HEK293 (cell line): ENCODE results near the gene D2HGDH.
"Not testable (repeated sequence)": the region's sequence is repeated elsewhere in the genome, so short reads cannot be mapped to it uniquely, and the experiment has no call there.

Experiments
- CTCF ChIA-PET: fragments of 350-600 bp; formaldehyde crosslinking; extraction: SDS; loops from one replicate; lab custom pipeline; 2021; ENCODE audit warnings: antibody characterized with exemption; lab: Yijun Ruan, JAX
- POLR2A ChIA-PET: fragments of 300-600 bp; formaldehyde crosslinking; extraction: SDS; loops from one replicate; lab custom pipeline; 2020; ENCODE audit warnings: antibody characterized with exemption, inconsistent platforms; lab: Yijun Ruan, JAX
- H3K27ac ChIP-seq: fragments of 200-500 bp; sonication (Bioruptor generic); 2 replicates; pipeline ENCODE4 v1.5.1; 2014; ENCODE audit warnings: low read depth, low read length, control low read depth, inconsistent platforms; ENCODE audit errors: extremely low read depth
- H3K36me3 ChIP-seq, 2 experiments: fragments of 200-500 bp in 1 of 2; sonication (Bioruptor generic) in 1 of 2; 1 replicate in 1 of 2; 2 replicates in 1 of 2; pipeline ENCODE4 v1.5.1; 2014 to 2017; ENCODE audit warnings: inconsistent platforms in 2 of 2, low read length in 2 of 2; ENCODE audit not compliant: control insufficient read depth in 2 of 2, insufficient read depth in 1 of 2
- H3K4me1 ChIP-seq: fragments of 200-500 bp; sonication (Bioruptor generic); 2 replicates; pipeline ENCODE4 v1.5.1; 2014; ENCODE audit warnings: mild to moderate bottlenecking, low read length, inconsistent platforms; ENCODE audit not compliant: control insufficient read depth, insufficient read depth
- H3K4me3 ChIP-seq: 2 replicates; pipeline ENCODE4 v1.5.1; 2011; ENCODE audit warnings: low read depth, mild to moderate bottlenecking, control low read depth, low read length, moderate library complexity
- H3K9me3 ChIP-seq: fragments of 200-500 bp; sonication (Bioruptor generic); 2 replicates; pipeline ENCODE4 v1.5.1; 2014; ENCODE audit warnings: low read depth, low read length, inconsistent platforms; ENCODE audit not compliant: control insufficient read depth, insufficient read depth
- GLI4 ChIP-seq: fragments of 450-650 bp; formaldehyde crosslinking; IDR thresholded peaks from 2 replicates; pipeline ENCODE4 v1.5.1; 2016; ENCODE audit warnings: missing biosample characterization, missing genetic modification characterization
- OSR2 ChIP-seq: fragments of 450-650 bp; formaldehyde crosslinking; IDR thresholded peaks from 2 replicates; pipeline ENCODE4 v1.5.1; 2016; ENCODE audit warnings: missing biosample characterization, missing genetic modification characterization
- SP2 ChIP-seq: fragments of 450-650 bp; formaldehyde crosslinking; IDR thresholded peaks from 2 replicates; pipeline ENCODE4 v1.5.1; 2016; ENCODE audit warnings: missing biosample characterization, missing genetic modification characterization
- TCF7L2 ChIP-seq: IDR thresholded peaks from 2 replicates; pipeline ENCODE4 v1.6.1; 2011; ENCODE audit warnings: low read depth, mild to moderate bottlenecking, inconsistent platforms, low read length, moderate library complexity, borderline replicate concordance
- YY1 ChIP-seq: fragments of 450-650 bp; formaldehyde crosslinking; IDR thresholded peaks from 2 replicates; pipeline ENCODE4 v1.5.1; 2018; ENCODE audit warnings: missing biosample characterization, missing genetic modification characterization
- YY2 ChIP-seq: fragments of 450-650 bp; formaldehyde crosslinking; IDR thresholded peaks from 2 replicates; pipeline ENCODE4 v1.5.1; 2016; ENCODE audit warnings: missing biosample characterization, missing genetic modification characterization
- ZBTB6 ChIP-seq: fragments of 450-650 bp; formaldehyde crosslinking; IDR thresholded peaks from 2 replicates; pipeline ENCODE4 v1.5.1; 2017; ENCODE audit warnings: missing biosample characterization, missing genetic modification characterization
- ZNF16 ChIP-seq: fragments of 450-650 bp; formaldehyde crosslinking; IDR thresholded peaks from 2 replicates; pipeline ENCODE4 v1.5.1; 2016; ENCODE audit warnings: low read depth, missing biosample characterization, missing genetic modification characterization
- ZNF19 ChIP-seq: fragments of 450-650 bp; formaldehyde crosslinking; IDR thresholded peaks from 2 replicates; pipeline ENCODE4; 2016; ENCODE audit warnings: missing biosample characterization, missing genetic modification characterization, low read depth
- ZNF292 ChIP-seq: fragments of 450-650 bp; formaldehyde crosslinking; IDR thresholded peaks from 2 replicates; pipeline ENCODE4 v1.5.1; 2016; ENCODE audit warnings: low read depth, missing biosample characterization, missing genetic modification characterization, borderline replicate concordance
- ZNF423 ChIP-seq: fragments of 450-650 bp; formaldehyde crosslinking; IDR thresholded peaks from 2 replicates; pipeline ENCODE4 v1.5.1; 2016; ENCODE audit warnings: missing biosample characterization, missing genetic modification characterization
- ZNF426 ChIP-seq: fragments of 450-650 bp; formaldehyde crosslinking; IDR thresholded peaks from 2 replicates; pipeline ENCODE4 v1.5.1; 2017; ENCODE audit warnings: missing biosample characterization, missing genetic modification characterization, mild to moderate bottlenecking, inconsistent platforms, moderate library complexity
- ZNF514 ChIP-seq: fragments of 450-650 bp; formaldehyde crosslinking; IDR thresholded peaks from 2 replicates; pipeline ENCODE4 v1.5.1; 2016; ENCODE audit warnings: missing biosample characterization, missing genetic modification characterization
- ZNF664 ChIP-seq: fragments of 450-650 bp; formaldehyde crosslinking; IDR thresholded peaks from 2 replicates; pipeline ENCODE4 v1.5.1; 2016; ENCODE audit warnings: missing biosample characterization, missing genetic modification characterization
- ZNF791 ChIP-seq: fragments of 450-650 bp; formaldehyde crosslinking; IDR thresholded peaks from 2 replicates; pipeline ENCODE4 v1.5.1; 2016; ENCODE audit warnings: missing biosample characterization, missing genetic modification characterization
- ZNF830 ChIP-seq: fragments of 450-650 bp; IDR thresholded peaks from 2 replicates; pipeline ENCODE4 v1.5.0; 2018; ENCODE audit warnings: missing biosample characterization, missing genetic modification characterization, low read depth, mild to moderate bottlenecking, moderate library complexity
- ZSCAN23 ChIP-seq: fragments of 450-650 bp; formaldehyde crosslinking; IDR thresholded peaks from 2 replicates; pipeline ENCODE4 v1.5.1; 2016; ENCODE audit warnings: missing biosample characterization, missing genetic modification characterization
- ZXDB ChIP-seq: fragments of 450-650 bp; formaldehyde crosslinking; IDR thresholded peaks from 2 replicates; pipeline ENCODE4 v1.5.1; 2016; ENCODE audit warnings: missing biosample characterization, missing genetic modification characterization
- TF ChIP-seq, protein P1 (sequence below): fragments of 450-650 bp; formaldehyde crosslinking; IDR thresholded peaks from 2 replicates; pipeline ENCODE4 v1.5.1; 2017; ENCODE audit warnings: missing biosample characterization, missing genetic modification characterization
- TF ChIP-seq, protein P2 (sequence below): fragments of 450-650 bp; formaldehyde crosslinking; IDR thresholded peaks from 2 replicates; pipeline ENCODE4 v1.5.1; 2016; ENCODE audit warnings: missing biosample characterization, missing genetic modification characterization
- TF ChIP-seq, protein P3 (sequence below): fragments of 450-650 bp; IDR thresholded peaks from 2 replicates; pipeline ENCODE4 v1.5.1; 2018; ENCODE audit warnings: missing biosample characterization, mild to moderate bottlenecking, missing genetic modification characterization
- TF ChIP-seq, protein P4 (sequence below): fragments of 450-650 bp; formaldehyde crosslinking; IDR thresholded peaks from 2 replicates; pipeline ENCODE4 v1.5.1; 2017; ENCODE audit warnings: missing biosample characterization, missing genetic modification characterization

The D2HGDH gene

DNA sequence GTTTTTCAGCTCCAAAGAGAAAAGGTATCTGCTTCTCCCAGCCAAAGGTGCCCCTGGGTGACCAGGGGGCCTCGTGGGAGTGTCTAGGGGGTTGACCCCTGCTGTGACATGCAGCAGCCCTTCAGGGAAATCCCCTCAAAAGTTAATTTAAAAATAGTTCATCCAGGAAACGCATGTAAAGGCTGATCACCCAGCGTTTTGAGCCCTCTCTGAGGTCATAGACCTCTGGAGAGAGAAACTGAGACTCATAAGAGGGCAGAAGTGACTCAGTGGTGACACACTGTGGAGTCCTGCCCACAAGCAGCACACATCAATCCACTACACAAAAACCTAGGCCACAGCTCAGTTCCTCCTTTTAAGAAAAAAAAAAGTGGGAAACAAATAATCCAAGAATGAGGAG, 54.1 kb downstream of the D2HGDH start:
- H3K4me3 ChIP-seq, result no peak overlapping the region
- TF ChIP-seq ZNF830 (tag by site-specific recombination), result no peak
- no peak for TF ChIP-seq ZBTB6 (tag by site-specific recombination)
- no peak for TF ChIP-seq ZNF16 (tag by site-specific recombination)
- no peak for TF ChIP-seq ZSCAN23 (tag by site-specific recombination)
- TF ChIP-seq ZNF426 (tag by site-specific recombination), result no peak
- TF ChIP-seq, all 188 proteins: peak for 0
- no peaks in the 10 kb centered on the region for H3K9me3 ChIP-seq
- POLR2A ChIA-PET, result interaction anchor here (1.2 kb wide), 1 partner anchor 24 kb away, joined by 3 read pairs; no protein-coding TSS in a partner anchor
- no peak overlapping the region for H3K27ac ChIP-seq
- H3K4me1 ChIP-seq, result no peaks in the 10 kb centered on the region
- H3K36me3 ChIP-seq, result no peaks in the 10 kb centered on the region
- CTCF ChIA-PET, result no interaction called here

GRCh38 chr2:241791385-241791784, 57.0 kb downstream of the D2HGDH start:
- H3K9me3 ChIP-seq, H3K4me1 ChIP-seq, H3K27ac ChIP-seq, CTCF ChIA-PET, H3K36me3 ChIP-seq, POLR2A ChIA-PET, H3K4me3 ChIP-seq: not testable (repeated sequence)

- Histone ChIP-seq H3K4me3 (no peak overlapping the region), H3K4me1 (no peaks in the 10 kb centered on the region), H3K36me3 (no peaks in the 10 kb centered on the region), H3K27ac (no peak overlapping the region), H3K9me3 (no peaks in the 10 kb centered on the region)
- POLR2A ChIA-PET, result no interaction called here
- no peak for TF ChIP-seq ZNF19 (tag by site-specific recombination)
- TF ChIP-seq, protein P1, sequence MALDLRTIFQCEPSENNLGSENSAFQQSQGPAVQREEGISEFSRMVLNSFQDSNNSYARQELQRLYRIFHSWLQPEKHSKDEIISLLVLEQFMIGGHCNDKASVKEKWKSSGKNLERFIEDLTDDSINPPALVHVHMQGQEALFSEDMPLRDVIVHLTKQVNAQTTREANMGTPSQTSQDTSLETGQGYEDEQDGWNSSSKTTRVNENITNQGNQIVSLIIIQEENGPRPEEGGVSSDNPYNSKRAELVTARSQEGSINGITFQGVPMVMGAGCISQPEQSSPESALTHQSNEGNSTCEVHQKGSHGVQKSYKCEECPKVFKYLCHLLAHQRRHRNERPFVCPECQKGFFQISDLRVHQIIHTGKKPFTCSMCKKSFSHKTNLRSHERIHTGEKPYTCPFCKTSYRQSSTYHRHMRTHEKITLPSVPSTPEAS (tag by site-specific recombination), result peak; percentile 27; the same call in 1 of the 2 replicates
- CTCF ChIA-PET, result no interaction called here
Observed at GRCh38 chr2:241793385-241793784, 59.0 kb downstream of the D2HGDH start.

- POLR2A ChIA-PET, result no interaction called here
- Histone ChIP-seq H3K4me1 (no peaks in the 10 kb centered on the region), H3K36me3 (no peaks in the 10 kb centered on the region), H3K9me3 (no peaks in the 10 kb centered on the region), H3K4me3 (no peak overlapping the region), H3K27ac (no peak overlapping the region)
- CTCF ChIA-PET, result no interaction called here
- TF ChIP-seq SP2 (tag by site-specific recombination) (no peak), YY1 (no peak), TCF7L2 (no peak), ZNF791 (no peak), ZXDB (tag by site-specific recombination) (no peak), YY2 (no peak), ZNF423 (no peak), ZNF514 (tag by site-specific recombination) (no peak), ZNF292 (tag by site-specific recombination) (no peak), OSR2 (tag by site-specific recombination) (no peak), GLI4 (tag by site-specific recombination) (no peak), ZNF664 (tag by site-specific recombination) (no peak)
- TF ChIP-seq, protein P2, sequence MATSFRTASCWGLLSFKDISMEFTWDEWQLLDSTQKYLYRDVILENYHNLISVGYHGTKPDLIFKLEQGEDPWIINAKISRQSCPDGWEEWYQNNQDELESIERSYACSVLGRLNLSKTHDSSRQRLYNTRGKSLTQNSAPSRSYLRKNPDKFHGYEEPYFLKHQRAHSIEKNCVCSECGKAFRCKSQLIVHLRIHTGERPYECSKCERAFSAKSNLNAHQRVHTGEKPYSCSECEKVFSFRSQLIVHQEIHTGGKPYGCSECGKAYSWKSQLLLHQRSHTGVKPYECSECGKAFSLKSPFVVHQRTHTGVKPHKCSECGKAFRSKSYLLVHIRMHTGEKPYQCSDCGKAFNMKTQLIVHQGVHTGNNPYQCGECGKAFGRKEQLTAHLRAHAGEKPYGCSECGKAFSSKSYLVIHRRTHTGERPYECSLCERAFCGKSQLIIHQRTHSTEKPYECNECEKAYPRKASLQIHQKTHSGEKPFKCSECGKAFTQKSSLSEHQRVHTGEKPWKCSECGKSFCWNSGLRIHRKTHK (tag by site-specific recombination), result no peak
- TF ChIP-seq, protein P3, sequence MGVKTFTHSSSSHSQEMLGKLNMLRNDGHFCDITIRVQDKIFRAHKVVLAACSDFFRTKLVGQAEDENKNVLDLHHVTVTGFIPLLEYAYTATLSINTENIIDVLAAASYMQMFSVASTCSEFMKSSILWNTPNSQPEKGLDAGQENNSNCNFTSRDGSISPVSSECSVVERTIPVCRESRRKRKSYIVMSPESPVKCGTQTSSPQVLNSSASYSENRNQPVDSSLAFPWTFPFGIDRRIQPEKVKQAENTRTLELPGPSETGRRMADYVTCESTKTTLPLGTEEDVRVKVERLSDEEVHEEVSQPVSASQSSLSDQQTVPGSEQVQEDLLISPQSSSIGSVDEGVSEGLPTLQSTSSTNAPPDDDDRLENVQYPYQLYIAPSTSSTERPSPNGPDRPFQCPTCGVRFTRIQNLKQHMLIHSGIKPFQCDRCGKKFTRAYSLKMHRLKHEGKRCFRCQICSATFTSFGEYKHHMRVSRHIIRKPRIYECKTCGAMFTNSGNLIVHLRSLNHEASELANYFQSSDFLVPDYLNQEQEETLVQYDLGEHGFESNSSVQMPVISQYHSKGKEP (tag by site-specific recombination), result no peak
- TF ChIP-seq, protein P4, sequence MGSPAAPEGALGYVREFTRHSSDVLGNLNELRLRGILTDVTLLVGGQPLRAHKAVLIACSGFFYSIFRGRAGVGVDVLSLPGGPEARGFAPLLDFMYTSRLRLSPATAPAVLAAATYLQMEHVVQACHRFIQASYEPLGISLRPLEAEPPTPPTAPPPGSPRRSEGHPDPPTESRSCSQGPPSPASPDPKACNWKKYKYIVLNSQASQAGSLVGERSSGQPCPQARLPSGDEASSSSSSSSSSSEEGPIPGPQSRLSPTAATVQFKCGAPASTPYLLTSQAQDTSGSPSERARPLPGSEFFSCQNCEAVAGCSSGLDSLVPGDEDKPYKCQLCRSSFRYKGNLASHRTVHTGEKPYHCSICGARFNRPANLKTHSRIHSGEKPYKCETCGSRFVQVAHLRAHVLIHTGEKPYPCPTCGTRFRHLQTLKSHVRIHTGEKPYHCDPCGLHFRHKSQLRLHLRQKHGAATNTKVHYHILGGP (tag by site-specific recombination), result no peak
Observed at GRCh38 chr2:241794250-241794823, 59.9 kb downstream of the D2HGDH start.
